ENCODE results near the gene BCAR1.
A peak's percentile ranks its signal among the peaks of the same experiment; 100 is the strongest.

BCAR1 gene

GRCh38 chr16:75256696-75257343 lies 5.4 kb upstream of the BCAR1 start:
- TF ChIP-seq ZFX (IDR thresholded peaks at IDR 0.05; ENCODE audit: borderline replicate concordance) (no peak), CTCF (IDR thresholded peaks at IDR 0.05) (no peak)
- no peak overlapping the region for H3K27ac ChIP-seq

GRCh38 chr16:75256059-75256571 lies 4.7 kb upstream of the BCAR1 start:
- no peak overlapping the region for H3K27ac ChIP-seq

GRCh38 chr16:75254359-75254837 lies 3.0 kb upstream of the BCAR1 start:
- no peak for TF ChIP-seq CTCF (IDR thresholded peaks at IDR 0.05)
- TF ChIP-seq ZFX (IDR thresholded peaks at IDR 0.05; ENCODE audit: borderline replicate concordance), result no peak

More at GRCh38 chr16:75256059-75256571, 4.7 kb upstream of the BCAR1 start:
- TF ChIP-seq CTCF (IDR thresholded peaks at IDR 0.05), result no peak
- TF ChIP-seq ZFX (IDR thresholded peaks at IDR 0.05; ENCODE audit: borderline replicate concordance), result no peak

GRCh38 chr16:75252946-75253911 lies 1.8 kb upstream of the BCAR1 start:
- TF ChIP-seq CTCF (IDR thresholded peaks at IDR 0.05) (no peak), ZFX (IDR thresholded peaks at IDR 0.05; ENCODE audit: borderline replicate concordance) (no peak)
- H3K27ac ChIP-seq, result peak overlapping the region; percentile 90

More at GRCh38 chr16:75254359-75254837, 3.0 kb upstream of the BCAR1 start:
- peak overlapping the region; percentile 75 for H3K27ac ChIP-seq

- no peak for TF ChIP-seq ZFX (IDR thresholded peaks at IDR 0.05; ENCODE audit: borderline replicate concordance)
- no peak for TF ChIP-seq CTCF (IDR thresholded peaks at IDR 0.05)
- H3K27ac ChIP-seq, result peak overlapping the region; percentile 90
Observed at GRCh38 chr16:75252049-75252864, 833 bp upstream of the BCAR1 start.

- H3K27ac ChIP-seq, result peak overlapping the region; percentile 90
- no peak for TF ChIP-seq CTCF (IDR thresholded peaks at IDR 0.05)
- no peak for TF ChIP-seq ZFX (IDR thresholded peaks at IDR 0.05; ENCODE audit: borderline replicate concordance)
Observed at GRCh38 chr16:75250809-75251279, 580 bp downstream of the BCAR1 start.

All from 22Rv1 (cell line).